HepG2 (cell line): ENCODE measurements around the gene AUTS2.

Source experiments
- PCBP2 ChIP-seq: fragments of 200-400 bp; formaldehyde crosslinking; optimal IDR thresholded peaks from 2 replicates; pipeline ENCODE3; 2018; ENCODE audit warnings: low read length, low read depth; ENCODE audit not compliant: poor library complexity, severe bottlenecking
- TCF7 ChIP-seq: sonication (generic); IDR thresholded peaks from 2 replicates; pipeline ENCODE4 v1.6.1; 2016; ENCODE audit warnings: antibody characterized with exemption, low read depth
- ZZZ3 ChIP-seq: sonication (generic); formaldehyde crosslinking; IDR thresholded peaks from 2 replicates; pipeline ENCODE4 v1.4.0; 2020; ENCODE audit warnings: missing genetic modification reagents, mild to moderate bottlenecking, borderline replicate concordance
- TF ChIP-seq, protein P1 (sequence below): sonication (generic); formaldehyde crosslinking; IDR thresholded peaks from 2 replicates; pipeline ENCODE4 v1.5.0; 2020; ENCODE audit warnings: mild to moderate bottlenecking, missing genetic modification reagents, moderate library complexity

DNA sequence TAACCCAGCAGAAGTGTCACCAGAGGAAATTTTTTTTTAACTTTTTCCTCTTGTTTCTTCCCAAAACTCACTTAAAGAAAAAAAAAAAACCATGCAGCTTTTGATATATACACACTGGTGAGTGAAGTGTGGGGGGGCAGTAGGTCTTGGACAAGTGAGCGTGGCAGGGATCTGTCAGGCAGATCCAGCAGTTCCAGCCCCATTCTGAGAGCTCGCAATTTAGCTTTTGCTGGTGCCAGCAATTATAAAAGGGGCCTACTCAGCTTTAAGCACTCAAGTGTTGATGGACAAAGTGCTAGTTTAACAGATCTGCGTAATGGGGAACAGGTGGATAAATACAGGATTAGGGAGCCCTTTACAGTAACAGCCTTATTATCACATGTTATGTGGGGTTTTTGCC lies 914.5 kb downstream of the AUTS2 start:
- TF ChIP-seq ZZZ3 (CRISPR knock-in tag) (no peak), PCBP2 (no peak), TCF7 (no peak)
- TF ChIP-seq, protein P1, sequence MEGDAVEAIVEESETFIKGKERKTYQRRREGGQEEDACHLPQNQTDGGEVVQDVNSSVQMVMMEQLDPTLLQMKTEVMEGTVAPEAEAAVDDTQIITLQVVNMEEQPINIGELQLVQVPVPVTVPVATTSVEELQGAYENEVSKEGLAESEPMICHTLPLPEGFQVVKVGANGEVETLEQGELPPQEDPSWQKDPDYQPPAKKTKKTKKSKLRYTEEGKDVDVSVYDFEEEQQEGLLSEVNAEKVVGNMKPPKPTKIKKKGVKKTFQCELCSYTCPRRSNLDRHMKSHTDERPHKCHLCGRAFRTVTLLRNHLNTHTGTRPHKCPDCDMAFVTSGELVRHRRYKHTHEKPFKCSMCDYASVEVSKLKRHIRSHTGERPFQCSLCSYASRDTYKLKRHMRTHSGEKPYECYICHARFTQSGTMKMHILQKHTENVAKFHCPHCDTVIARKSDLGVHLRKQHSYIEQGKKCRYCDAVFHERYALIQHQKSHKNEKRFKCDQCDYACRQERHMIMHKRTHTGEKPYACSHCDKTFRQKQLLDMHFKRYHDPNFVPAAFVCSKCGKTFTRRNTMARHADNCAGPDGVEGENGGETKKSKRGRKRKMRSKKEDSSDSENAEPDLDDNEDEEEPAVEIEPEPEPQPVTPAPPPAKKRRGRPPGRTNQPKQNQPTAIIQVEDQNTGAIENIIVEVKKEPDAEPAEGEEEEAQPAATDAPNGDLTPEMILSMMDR (CRISPR knock-in tag), result no peak
